Measurements from ENCODE around the gene MOV10L1. TPM values are rescaled to one million over a fixed set of nuclear protein-coding genes. Genes with fewer than 3 reads are reported as not detected.
A peak's percentile ranks its signal among the peaks of the same experiment; 100 is the strongest.

The MOV10L1 gene
- total RNA-seq, 1 donor from 2014 or later: not detected

- intact Hi-C loops (cut with DNase I): loop anchor here (2.0 kb wide), 1 partner anchor 61 kb away; no protein-coding TSS in a partner anchor
- Histone ChIP-seq H3K27me3 (no peaks in the 10 kb centered on the region), H3K4me1 (no peaks in the 10 kb centered on the region), H3K27ac (no peak overlapping the region), H3K9me3 (no peaks in the 10 kb centered on the region), H3K4me3 (no peak overlapping the region), H3K36me3 (peaks cover 42 to 55% of the 10 kb centered on the region in 2 donors)
- no peak for DNase-seq (ENCODE audit: low spot score in 2 of 2)
- no peak for TF ChIP-seq CTCF (IDR thresholded peaks at IDR 0.05)
Observed at GRCh38 chr22:50207383-50208140, 117.8 kb downstream of the MOV10L1 start.

GRCh38 chr22:50208430-50208938 lies 118.7 kb downstream of the MOV10L1 start:
- peaks cover 44 to 64% of the 10 kb centered on the region in 2 donors for H3K36me3 ChIP-seq
- intact Hi-C loops (cut with DNase I): loop anchor here (2.0 kb wide), 1 partner anchor 62 kb away; no protein-coding TSS in a partner anchor
- H3K4me3 ChIP-seq: no peak overlapping the region
- no peaks in the 10 kb centered on the region for H3K4me1 ChIP-seq
- no peak for DNase-seq (ENCODE audit: low spot score in 2 of 2)
- H3K27me3 ChIP-seq: no peaks in the 10 kb centered on the region
- H3K9me3 ChIP-seq: no peaks in the 10 kb centered on the region
- H3K27ac ChIP-seq: no peak overlapping the region
- TF ChIP-seq CTCF (IDR thresholded peaks at IDR 0.05): no peak

GRCh38 chr22:50208939-50209892 lies 119.4 kb downstream of the MOV10L1 start:
- Histone ChIP-seq H3K36me3 (peaks cover 44 to 67% of the 10 kb centered on the region in 2 donors), H3K4me3 (no peak overlapping the region), H3K9me3 (no peaks in the 10 kb centered on the region), H3K27ac (no peak overlapping the region), H3K27me3 (no peaks in the 10 kb centered on the region), H3K4me1 (no peaks in the 10 kb centered on the region)
- TF ChIP-seq CTCF (IDR thresholded peaks at IDR 0.05): no peak
- intact Hi-C loops (cut with DNase I): loop anchor here (2.0 kb wide), 1 partner anchor 62 kb away; no protein-coding TSS in a partner anchor
- no peak for DNase-seq (ENCODE audit: low spot score in 2 of 2)

GRCh38 chr22:50209893-50210292 lies 120.1 kb downstream of the MOV10L1 start:
- no peaks in the 10 kb centered on the region for H3K9me3 ChIP-seq
- H3K27ac ChIP-seq: no peak overlapping the region
- peaks cover 45 to 70% of the 10 kb centered on the region in 2 donors for H3K36me3 ChIP-seq
- DNase-seq (ENCODE audit: low spot score in 2 of 2): peak in 1 of 2 donors; percentile 76
- no peaks in the 10 kb centered on the region for H3K4me1 ChIP-seq
- peak; percentile 64 to 81 (median 75) for TF ChIP-seq CTCF (IDR thresholded peaks at IDR 0.05)
- H3K4me3 ChIP-seq: no peak overlapping the region
- intact Hi-C loops (cut with DNase I): loop anchor here (2.0 kb wide), 1 partner anchor 63 kb away; no protein-coding TSS in a partner anchor
- H3K27me3 ChIP-seq: no peaks in the 10 kb centered on the region

GRCh38 chr22:50210378-50211139 lies 120.8 kb downstream of the MOV10L1 start:
- no peak overlapping the region for H3K4me3 ChIP-seq
- no peaks in the 10 kb centered on the region for H3K27me3 ChIP-seq
- H3K27ac ChIP-seq: no peak overlapping the region
- no peak for DNase-seq (ENCODE audit: low spot score in 2 of 2)
- no peak for TF ChIP-seq CTCF (IDR thresholded peaks at IDR 0.05)
- H3K9me3 ChIP-seq: no peaks in the 10 kb centered on the region
- no peaks in the 10 kb centered on the region for H3K4me1 ChIP-seq
- intact Hi-C loops (cut with DNase I): no loop called here
- H3K36me3 ChIP-seq: peaks cover 49 to 75% of the 10 kb centered on the region in 2 donors

Data from ascending aorta (tissue), 2 donors.